ENCODE data around the gene STARD8.
"Not testable (repeated sequence)": the region's sequence is repeated elsewhere in the genome, so short reads cannot be mapped to it uniquely, and the experiment has no call there.

STARD8 gene

GRCh38 chrX:68648960-68649359, 1.5 kb downstream of the STARD8 start:
- Histone ChIP-seq H3K4me3 (ENCODE audit: insufficient read length, low read depth) (peak overlapping the region; percentile 8), H3K36me3 (ENCODE audit: insufficient read depth, insufficient read length, low read length) (peaks cover 9% of the 10 kb centered on the region), H3K4me1 (ENCODE audit: insufficient read depth, insufficient read length) (peaks cover 14% of the 10 kb centered on the region), H3K9me3 (ENCODE audit: insufficient read depth, low read length) (no peaks in the 10 kb centered on the region), H3K9ac (ENCODE audit: insufficient read length, low read depth) (peak overlapping the region; percentile 36), H3K27me3 (ENCODE audit: insufficient read depth, insufficient read length) (no peaks in the 10 kb centered on the region)
- TF ChIP-seq YY1 (IDR thresholded peaks at IDR 0.05; ENCODE audit: insufficient read depth, insufficient read length), result no peak
- peak; percentile 80 for DNase-seq (ENCODE audit: low read depth, low spot score)

- TF ChIP-seq ZNF274 (IDR thresholded peaks at IDR 0.05; ENCODE audit: low read depth, low read length) (no peak), SUZ12 (IDR thresholded peaks at IDR 0.05; ENCODE audit: extremely low read depth, insufficient read depth, insufficient read length) (no peak), YY1 (IDR thresholded peaks at IDR 0.05; ENCODE audit: insufficient read depth, insufficient read length) (no peak)
- Histone ChIP-seq H3K4me3 (ENCODE audit: insufficient read length, low read depth) (no peak overlapping the region), H3K27me3 (ENCODE audit: insufficient read depth, insufficient read length) (no peaks in the 10 kb centered on the region), H3K9ac (ENCODE audit: insufficient read length, low read depth) (no peak overlapping the region), H3K9me3 (ENCODE audit: insufficient read depth, low read length) (no peaks in the 10 kb centered on the region), H3K36me3 (ENCODE audit: insufficient read depth, insufficient read length, low read length) (peaks cover 21% of the 10 kb centered on the region), H3K4me1 (ENCODE audit: insufficient read depth, insufficient read length) (peaks cover 14% of the 10 kb centered on the region)
- DNase-seq (ENCODE audit: low read depth, low spot score), result no peak
These were observed 3.0 kb downstream of the STARD8 start for GRCh38 chrX:68650491-68650890.

- H3K27me3 ChIP-seq (ENCODE audit: insufficient read depth, insufficient read length), result no peaks in the 10 kb centered on the region
- H3K9ac ChIP-seq (ENCODE audit: insufficient read length, low read depth), result no peak overlapping the region
- DNase-seq (ENCODE audit: low read depth, low spot score), result no peak
- no peak overlapping the region for H3K4me3 ChIP-seq (ENCODE audit: insufficient read length, low read depth)
- peaks cover 13% of the 10 kb centered on the region for H3K4me1 ChIP-seq (ENCODE audit: insufficient read depth, insufficient read length)
- H3K9me3 ChIP-seq (ENCODE audit: insufficient read depth, low read length), result no peaks in the 10 kb centered on the region
- peaks cover 25% of the 10 kb centered on the region for H3K36me3 ChIP-seq (ENCODE audit: insufficient read depth, insufficient read length, low read length)
- TF ChIP-seq ZNF274 (IDR thresholded peaks at IDR 0.05; ENCODE audit: low read depth, low read length) (no peak), YY1 (IDR thresholded peaks at IDR 0.05; ENCODE audit: insufficient read depth, insufficient read length) (no peak), SUZ12 (IDR thresholded peaks at IDR 0.05; ENCODE audit: extremely low read depth, insufficient read depth, insufficient read length) (no peak)
These were observed 3.6 kb downstream of the STARD8 start for GRCh38 chrX:68651110-68651509.

GRCh38 chrX:68652326-68653170, 5.1 kb downstream of the STARD8 start:
- no peak for DNase-seq (ENCODE audit: low read depth, low spot score)
- Histone ChIP-seq H3K9ac (ENCODE audit: insufficient read length, low read depth) (no peak overlapping the region), H3K36me3 (ENCODE audit: insufficient read depth, insufficient read length, low read length) (peaks cover 25% of the 10 kb centered on the region), H3K27me3 (ENCODE audit: insufficient read depth, insufficient read length) (no peaks in the 10 kb centered on the region), H3K9me3 (ENCODE audit: insufficient read depth, low read length) (no peaks in the 10 kb centered on the region), H3K4me3 (ENCODE audit: insufficient read length, low read depth) (no peak overlapping the region), H3K4me1 (ENCODE audit: insufficient read depth, insufficient read length) (peaks cover 5% of the 10 kb centered on the region)
- TF ChIP-seq YY1 (IDR thresholded peaks at IDR 0.05; ENCODE audit: insufficient read depth, insufficient read length) (no peak), SUZ12 (IDR thresholded peaks at IDR 0.05; ENCODE audit: extremely low read depth, insufficient read depth, insufficient read length) (no peak), ZNF274 (IDR thresholded peaks at IDR 0.05; ENCODE audit: low read depth, low read length) (no peak)

- TF ChIP-seq YY1 (IDR thresholded peaks at IDR 0.05; ENCODE audit: insufficient read depth, insufficient read length) (no peak), ZNF274 (IDR thresholded peaks at IDR 0.05; ENCODE audit: low read depth, low read length) (no peak), SUZ12 (IDR thresholded peaks at IDR 0.05; ENCODE audit: extremely low read depth, insufficient read depth, insufficient read length) (no peak)
- Histone ChIP-seq H3K9me3 (ENCODE audit: insufficient read depth, low read length) (no peaks in the 10 kb centered on the region), H3K9ac (ENCODE audit: insufficient read length, low read depth) (no peak overlapping the region), H3K36me3 (ENCODE audit: insufficient read depth, insufficient read length, low read length) (peaks cover 25% of the 10 kb centered on the region), H3K27me3 (ENCODE audit: insufficient read depth, insufficient read length) (no peaks in the 10 kb centered on the region), H3K4me3 (ENCODE audit: insufficient read length, low read depth) (no peak overlapping the region), H3K4me1 (ENCODE audit: insufficient read depth, insufficient read length) (peaks cover 9% of the 10 kb centered on the region)
- no peak for DNase-seq (ENCODE audit: low read depth, low spot score)
These were observed 7.2 kb downstream of the STARD8 start for GRCh38 chrX:68654693-68655092.

GRCh38 chrX:68656473-68656872, 9.0 kb downstream of the STARD8 start:
- H3K4me3 ChIP-seq (ENCODE audit: insufficient read length, low read depth); H3K9me3 ChIP-seq (ENCODE audit: insufficient read depth, low read length); H3K27me3 ChIP-seq (ENCODE audit: insufficient read depth, insufficient read length); H3K9ac ChIP-seq (ENCODE audit: insufficient read length, low read depth); DNase-seq (ENCODE audit: low read depth, low spot score): not testable (repeated sequence)
- peaks cover 22% of the 10 kb centered on the region for H3K36me3 ChIP-seq (ENCODE audit: insufficient read depth, insufficient read length, low read length)
- peaks cover 14% of the 10 kb centered on the region for H3K4me1 ChIP-seq (ENCODE audit: insufficient read depth, insufficient read length)

- H3K36me3 ChIP-seq (ENCODE audit: insufficient read depth, insufficient read length, low read length), result peaks cover 16% of the 10 kb centered on the region
- DNase-seq (ENCODE audit: low read depth, low spot score), result no peak
- H3K4me3 ChIP-seq (ENCODE audit: insufficient read length, low read depth), result no peak overlapping the region
- H3K9me3 ChIP-seq (ENCODE audit: insufficient read depth, low read length), result no peaks in the 10 kb centered on the region
- H3K9ac ChIP-seq (ENCODE audit: insufficient read length, low read depth), result no peak overlapping the region
- H3K4me1 ChIP-seq (ENCODE audit: insufficient read depth, insufficient read length), result peaks cover 14% of the 10 kb centered on the region
- TF ChIP-seq ZNF274 (IDR thresholded peaks at IDR 0.05; ENCODE audit: low read depth, low read length) (no peak), YY1 (IDR thresholded peaks at IDR 0.05; ENCODE audit: insufficient read depth, insufficient read length) (no peak), SUZ12 (IDR thresholded peaks at IDR 0.05; ENCODE audit: extremely low read depth, insufficient read depth, insufficient read length) (no peak)
- H3K27me3 ChIP-seq (ENCODE audit: insufficient read depth, insufficient read length), result no peaks in the 10 kb centered on the region
These were observed 11.1 kb downstream of the STARD8 start for GRCh38 chrX:68658530-68658929.

Data from NT2/D1 (cell line).